ENCODE results near the gene ASTN2.

ASTN2 gene

GRCh38 chr9:117414220-117414905 lies 494 bp downstream of the ASTN2 start:
- DNase-seq, result peak in 1 of 2 experiments; percentile 5

GRCh38 chr9:117413346-117414219 lies 1.3 kb downstream of the ASTN2 start:
- DNase-seq, result no peak

DNA sequence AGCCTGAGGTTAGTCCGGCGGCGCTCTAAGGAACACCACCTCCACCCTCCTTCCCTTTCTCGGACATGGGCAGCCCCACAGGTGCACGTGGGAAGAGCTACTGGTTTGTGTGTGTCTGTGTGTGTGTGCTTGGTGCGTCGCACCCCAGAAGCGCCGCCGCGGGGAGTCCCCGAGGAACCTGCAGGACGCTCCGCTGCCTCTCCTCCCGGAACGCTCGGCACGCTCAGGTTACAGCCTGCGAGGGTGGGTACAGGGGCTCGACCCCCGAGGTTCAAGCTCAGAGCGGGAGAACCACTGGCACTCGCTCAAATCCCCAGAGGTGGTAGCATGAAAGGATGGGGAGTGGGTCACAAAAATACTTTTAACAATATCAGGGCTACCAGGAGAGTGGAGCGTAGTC lies 2.0 kb downstream of the ASTN2 start:
- DNase-seq, result no peak

DNA sequence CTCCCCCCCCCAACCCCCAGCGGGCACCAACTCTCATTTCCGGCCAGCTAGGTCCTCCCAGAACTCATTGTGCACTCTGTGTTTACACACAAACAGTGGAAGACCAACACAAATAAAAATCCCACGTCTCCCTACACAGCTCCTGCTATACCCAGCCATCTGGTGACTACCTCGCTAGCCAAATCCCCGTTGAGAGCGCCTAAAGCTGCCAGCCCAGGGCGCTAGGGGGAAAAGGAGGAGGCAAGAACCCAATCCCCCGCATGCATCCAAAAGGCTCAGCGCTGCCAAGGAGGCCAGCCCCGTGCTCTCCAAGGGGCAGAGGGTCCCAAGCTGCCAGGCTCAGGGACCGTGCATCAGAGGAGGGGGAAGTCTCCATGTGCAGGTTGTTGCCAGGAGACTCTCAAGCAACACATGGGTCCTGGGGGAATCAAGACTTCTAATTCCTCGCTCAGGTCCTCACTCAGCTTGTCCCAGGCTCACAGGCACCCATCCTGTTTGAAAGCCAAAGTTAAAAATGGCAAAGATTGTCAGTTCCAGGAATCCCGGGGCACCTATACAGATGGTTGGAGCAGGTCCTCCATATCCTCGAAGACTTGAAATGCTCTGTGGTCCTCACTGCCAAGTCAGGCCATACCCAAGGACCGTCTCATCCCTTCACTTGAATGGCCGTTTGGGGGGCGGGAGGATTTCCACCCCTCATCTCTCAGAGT lies 2.7 kb downstream of the ASTN2 start:
- no peak for DNase-seq

GRCh38 chr9:117411547-117411946 lies 3.3 kb downstream of the ASTN2 start:
- DNase-seq, result peak; percentile 8 to 33

- DNase-seq, result no peak
These were observed 5.5 kb downstream of the ASTN2 start for GRCh38 chr9:117409321-117409720.

DNA sequence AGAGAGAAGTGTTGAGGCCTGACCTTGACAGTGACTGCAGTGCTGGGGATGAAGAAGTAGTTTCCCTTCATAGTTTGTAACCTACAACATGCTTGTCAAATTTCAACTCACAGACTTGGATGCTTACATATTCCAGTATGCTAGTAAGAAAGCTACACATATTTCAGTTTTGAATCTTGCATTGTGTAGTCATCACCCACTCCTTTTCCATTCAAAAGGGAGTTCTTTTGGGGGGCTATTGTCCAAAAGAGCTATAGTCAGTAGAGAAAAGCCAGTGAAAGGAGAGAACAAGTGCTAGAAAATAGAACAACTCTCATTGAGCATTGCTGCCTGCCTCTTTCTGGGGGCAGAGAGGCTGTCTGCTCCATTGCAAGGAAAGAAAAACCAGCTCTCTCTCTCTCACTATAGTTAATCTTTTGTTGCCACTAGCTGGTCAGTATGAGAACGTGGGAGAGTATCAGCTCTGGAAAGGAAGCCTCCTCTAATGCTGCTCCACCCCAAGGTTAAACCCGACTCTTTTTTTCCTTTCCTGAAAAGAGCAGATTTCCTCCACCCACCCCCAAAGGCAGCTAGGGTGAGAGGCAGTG lies 7.3 kb downstream of the ASTN2 start:
- no peak for DNase-seq

GRCh38 chr9:117405950-117406705 lies 8.7 kb downstream of the ASTN2 start:
- no peak for DNase-seq

DNA sequence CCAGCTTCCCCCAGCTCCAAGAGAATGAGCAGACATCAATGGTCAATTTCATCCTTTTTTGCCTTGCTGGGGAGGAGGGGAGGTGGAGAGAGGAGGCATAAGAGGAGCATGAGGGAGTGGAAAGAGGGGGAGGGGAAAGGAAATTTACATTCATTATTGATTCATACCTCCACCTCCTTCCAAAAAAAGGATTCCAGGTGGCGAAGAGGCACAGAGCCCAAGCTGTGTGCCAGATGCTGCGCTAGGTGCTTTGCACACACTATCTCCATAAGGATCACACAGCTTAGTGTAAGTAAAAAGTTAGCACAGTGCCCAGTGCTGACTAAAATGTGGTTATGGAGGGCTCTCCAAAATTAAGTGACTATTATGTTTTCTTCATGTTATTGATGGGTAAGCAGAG lies 11.0 kb downstream of the ASTN2 start:
- peak in 1 of 2 experiments; percentile 12 for DNase-seq

DNA sequence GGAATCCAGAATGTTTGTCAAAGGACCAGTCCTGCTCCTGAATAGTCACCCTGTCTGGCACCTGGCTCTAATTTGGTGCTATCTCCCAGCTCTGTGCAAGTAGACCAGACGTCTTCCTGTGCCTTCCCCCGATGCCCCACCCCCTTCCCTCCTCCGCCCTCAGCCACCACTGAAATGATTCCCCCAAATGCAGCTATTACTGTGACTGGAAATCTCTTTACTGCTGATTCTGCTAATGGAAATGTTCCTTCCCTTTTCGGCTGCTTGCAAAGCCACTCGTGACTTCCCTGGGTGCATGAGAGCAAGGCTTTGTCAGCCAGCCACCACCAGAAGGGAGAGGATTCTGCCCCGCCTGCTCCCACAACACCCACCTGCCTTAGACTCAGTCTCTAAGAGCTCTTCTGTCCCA lies 11.4 kb downstream of the ASTN2 start:
- DNase-seq, result peak in 1 of 2 experiments; percentile 20

- no peak for DNase-seq
These were observed 14.7 kb downstream of the ASTN2 start for GRCh38 chr9:117400171-117400570.

GRCh38 chr9:117395151-117395650 lies 19.7 kb downstream of the ASTN2 start:
- no peak for DNase-seq

DNA sequence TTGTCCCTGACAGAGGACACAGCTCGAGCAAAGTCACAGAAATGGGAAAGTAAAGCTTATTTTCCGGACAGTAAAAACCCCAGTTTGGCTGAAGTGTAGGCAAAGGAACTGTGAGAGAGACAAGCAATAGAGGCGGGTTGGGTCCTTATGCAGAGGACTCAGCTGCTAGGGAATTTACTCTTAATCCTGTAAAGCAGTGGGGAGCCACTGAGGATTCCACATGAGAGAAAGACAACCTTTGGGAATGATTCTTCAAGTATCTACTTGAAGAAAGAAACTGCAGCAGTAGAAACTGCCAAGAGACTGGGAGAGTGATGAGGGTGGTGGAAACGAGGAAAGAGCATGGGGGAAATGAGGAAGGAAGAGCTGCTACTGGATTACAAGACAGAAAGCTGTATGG lies 20.2 kb downstream of the ASTN2 start:
- DNase-seq, result no peak

GRCh38 chr9:117392992-117393391 lies 21.9 kb downstream of the ASTN2 start:
- no peak for DNase-seq

GRCh38 chr9:117387422-117387821 lies 27.4 kb downstream of the ASTN2 start:
- no peak for DNase-seq

- DNase-seq, result no peak
These were observed 35.5 kb downstream of the ASTN2 start for GRCh38 chr9:117379341-117379740.

DNA sequence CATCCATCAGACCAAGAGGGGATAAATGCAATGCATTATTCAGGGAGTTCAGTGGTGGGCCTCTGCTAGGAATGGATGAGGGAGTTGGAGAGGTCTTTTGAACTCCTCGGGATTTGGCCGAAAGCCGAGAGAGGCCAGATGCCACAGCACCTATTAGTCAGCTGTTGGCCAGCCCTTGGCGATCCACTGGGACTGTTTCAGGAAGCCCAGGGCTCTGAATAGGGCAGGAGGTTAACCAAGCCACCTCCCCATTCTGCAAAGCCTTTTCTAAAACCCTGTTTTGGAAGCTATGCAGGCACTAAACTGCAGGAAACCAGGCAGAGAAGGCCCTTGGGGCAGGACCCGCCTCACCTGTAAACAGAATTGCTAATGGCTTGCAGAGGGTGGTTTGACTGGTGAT lies 37.8 kb downstream of the ASTN2 start:
- DNase-seq, result no peak

- no peak for DNase-seq
These were observed 38.9 kb downstream of the ASTN2 start for GRCh38 chr9:117375956-117376355.

GRCh38 chr9:117374076-117374725 lies 40.7 kb downstream of the ASTN2 start:
- no peak for DNase-seq

DNA sequence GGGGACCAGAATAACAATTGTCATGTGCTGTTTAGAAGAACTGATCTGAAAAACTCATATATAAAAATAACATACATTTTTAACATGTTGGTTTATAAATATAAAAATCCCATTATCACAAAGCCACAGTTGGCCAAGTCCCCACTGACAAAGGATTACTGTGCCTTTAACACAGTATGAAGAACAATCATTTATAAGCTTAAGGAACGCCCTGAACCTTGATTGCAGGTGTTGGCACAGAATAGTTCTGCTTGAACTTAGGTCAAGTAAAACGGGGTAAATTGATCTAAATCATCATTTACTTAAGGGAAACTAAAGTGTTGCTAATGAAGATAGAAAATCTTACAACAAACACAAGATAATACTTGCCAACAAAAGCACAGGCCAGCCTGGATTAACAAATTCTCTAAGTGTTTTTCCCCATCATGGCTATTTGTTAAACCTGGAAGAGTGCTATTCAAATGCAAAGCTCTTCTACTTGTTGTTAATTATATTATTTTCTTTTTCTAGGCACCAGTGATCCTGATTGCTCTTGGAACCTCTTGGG lies 46.1 kb downstream of the ASTN2 start:
- DNase-seq, result no peak

DNA sequence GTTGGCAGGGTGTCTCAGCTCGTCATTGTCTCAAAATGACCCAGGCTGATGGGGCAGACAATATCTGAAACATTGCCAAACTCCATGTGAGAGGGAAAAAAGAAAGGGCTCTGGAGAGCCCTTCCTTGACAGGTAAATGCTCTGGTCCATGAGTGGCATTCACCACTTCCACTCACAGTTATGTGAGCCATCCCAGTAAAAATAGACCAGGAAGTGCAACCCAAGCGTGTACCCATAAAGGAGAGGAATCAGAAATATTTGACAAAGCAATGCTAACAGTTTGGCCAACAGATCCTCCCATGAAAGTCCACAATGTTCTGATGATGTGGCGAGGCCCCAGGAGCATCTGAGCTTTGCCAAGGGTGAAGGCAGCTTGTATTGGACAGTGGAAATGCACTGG lies 49.4 kb downstream of the ASTN2 start:
- no peak for DNase-seq
